Measurements from ENCODE around the gene ENTPD7. TPM values are rescaled to one million over a fixed set of nuclear protein-coding genes. Genes with fewer than 3 reads are reported as not detected.

The ENTPD7 gene
- total RNA-seq, 1 donor from 2014 or later = 2.5 TPM

DNA sequence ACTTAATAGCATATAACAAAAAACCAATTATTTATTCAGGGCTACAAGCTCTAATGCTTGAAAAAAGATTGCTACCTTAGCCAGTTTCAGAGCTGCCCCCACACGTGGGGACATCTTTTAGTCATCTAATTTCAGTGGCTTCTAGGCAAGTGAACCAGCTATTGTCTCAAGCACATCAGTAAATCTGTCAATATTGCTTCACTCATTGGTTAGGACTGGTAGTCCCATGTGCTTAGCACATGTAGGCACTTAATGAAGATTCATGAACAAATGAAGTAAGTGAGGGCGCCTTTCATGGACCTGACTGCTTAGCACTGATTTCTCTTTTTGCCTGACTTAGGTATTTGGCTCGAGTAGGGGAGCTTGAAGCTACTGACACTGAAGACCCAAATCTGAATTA lies 19.6 kb downstream of the ENTPD7 start:
- no peak for DNase-seq (ENCODE audit: low spot score)

DNA sequence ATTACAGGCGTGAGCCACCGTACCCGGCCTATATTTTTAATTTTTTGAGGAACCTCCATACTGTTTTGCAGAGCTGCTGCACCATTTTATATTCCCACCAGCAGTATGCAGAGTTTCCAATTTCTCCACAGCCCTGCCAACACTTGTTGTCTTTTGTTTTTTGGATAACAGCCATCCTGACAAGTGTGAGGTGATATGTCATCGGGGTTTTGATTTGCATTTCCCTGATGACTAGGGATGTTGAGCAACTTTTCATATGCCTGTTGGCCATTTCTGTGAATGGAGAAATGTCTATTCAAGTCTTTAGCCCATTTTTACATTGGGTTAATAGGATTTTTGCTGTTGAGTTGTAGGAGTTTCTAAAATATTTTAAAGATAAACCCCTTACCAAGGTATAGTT lies 22.2 kb downstream of the ENTPD7 start:
- intact Hi-C loops (cut with DNase I) = no loop called here
- DNase-seq (ENCODE audit: low spot score) = no peak

More for the DNA sequence above, 19.6 kb downstream of the ENTPD7 start:
- intact Hi-C loops (cut with DNase I) = no loop called here

DNA sequence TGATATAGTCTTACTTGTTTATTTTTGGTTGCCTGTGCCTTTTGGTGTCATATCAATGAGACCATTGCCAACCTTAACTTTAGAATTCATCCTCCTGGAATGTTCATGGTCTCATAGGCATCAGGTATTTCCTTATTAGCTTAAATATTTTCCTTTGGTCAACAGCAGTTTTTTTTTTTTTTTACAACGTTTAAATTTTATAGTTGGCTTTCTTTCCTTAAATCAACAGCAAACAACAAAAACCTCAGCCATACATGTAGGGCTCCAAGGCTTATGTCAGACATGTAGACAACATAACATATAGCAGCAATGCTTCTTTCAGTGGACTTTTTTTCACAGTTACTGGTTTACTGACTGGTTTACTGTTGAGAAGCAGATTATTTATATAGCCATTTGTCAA lies 22.7 kb downstream of the ENTPD7 start:
- intact Hi-C loops (cut with DNase I) = no loop called here
- no peak for DNase-seq (ENCODE audit: low spot score)

DNA sequence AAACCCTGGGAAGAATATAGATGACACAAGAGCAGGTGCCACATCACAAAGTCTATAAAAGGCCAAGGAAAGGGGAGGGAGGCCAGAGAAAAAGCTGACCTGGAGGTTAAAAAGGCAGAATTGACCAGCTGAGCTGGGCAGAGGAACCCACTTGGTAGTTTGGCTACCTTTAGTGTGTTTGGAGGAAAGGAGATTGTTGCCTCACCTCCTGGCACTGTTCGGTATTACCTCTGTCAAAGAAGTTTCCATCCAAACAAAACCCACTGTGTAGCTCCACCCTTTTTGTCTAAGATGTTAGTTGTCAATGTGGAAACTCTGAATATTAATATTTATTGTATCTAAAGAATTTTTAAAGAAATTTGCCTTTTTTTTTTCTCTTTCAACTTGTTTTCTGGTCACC lies 23.4 kb downstream of the ENTPD7 start:
- intact Hi-C loops (cut with DNase I) = no loop called here
- DNase-seq (ENCODE audit: low spot score) = no peak

DNA sequence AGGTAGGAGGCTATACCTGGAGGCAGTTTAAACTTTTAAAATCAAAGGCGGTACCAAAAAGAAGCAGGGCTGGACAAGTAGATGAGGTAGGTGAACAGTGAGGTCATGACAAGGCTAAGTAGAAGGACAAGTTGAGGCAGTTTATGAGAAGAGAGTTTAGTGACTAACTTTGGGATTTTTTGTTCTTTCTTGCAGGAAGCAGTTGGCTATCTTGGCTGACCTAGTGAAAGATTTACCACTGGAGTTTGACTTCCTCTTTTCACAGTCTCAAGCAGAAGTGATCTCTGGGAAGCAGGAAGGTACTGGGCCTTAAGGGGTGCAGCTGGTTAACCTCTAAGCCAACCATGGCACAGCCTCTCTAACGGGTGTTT lies 26.3 kb downstream of the ENTPD7 start:
- no peak for DNase-seq (ENCODE audit: low spot score)

DNA sequence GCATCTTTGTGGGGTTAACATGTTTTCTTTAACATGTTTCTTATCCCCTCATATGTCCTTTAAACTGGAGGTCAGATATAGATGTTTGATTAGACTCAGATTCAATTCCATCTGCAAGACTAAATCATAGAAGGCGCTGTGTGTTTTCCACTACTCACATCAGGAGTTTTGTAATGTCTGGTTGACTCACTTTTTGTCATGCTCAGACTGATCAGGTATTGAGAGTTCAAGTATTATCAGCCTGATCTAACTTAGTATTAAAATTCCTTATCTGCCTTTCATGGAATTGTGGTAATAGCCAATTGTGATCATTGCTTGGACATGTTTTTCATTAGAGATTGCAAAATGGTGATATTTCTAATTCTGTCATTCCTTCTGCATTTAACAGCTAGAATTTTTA lies 30.2 kb downstream of the ENTPD7 start:
- intact Hi-C loops (cut with DNase I) = no loop called here
- no peak for DNase-seq (ENCODE audit: low spot score)

More for the DNA sequence above, 26.3 kb downstream of the ENTPD7 start:
- intact Hi-C loops (cut with DNase I) = no loop called here

DNA sequence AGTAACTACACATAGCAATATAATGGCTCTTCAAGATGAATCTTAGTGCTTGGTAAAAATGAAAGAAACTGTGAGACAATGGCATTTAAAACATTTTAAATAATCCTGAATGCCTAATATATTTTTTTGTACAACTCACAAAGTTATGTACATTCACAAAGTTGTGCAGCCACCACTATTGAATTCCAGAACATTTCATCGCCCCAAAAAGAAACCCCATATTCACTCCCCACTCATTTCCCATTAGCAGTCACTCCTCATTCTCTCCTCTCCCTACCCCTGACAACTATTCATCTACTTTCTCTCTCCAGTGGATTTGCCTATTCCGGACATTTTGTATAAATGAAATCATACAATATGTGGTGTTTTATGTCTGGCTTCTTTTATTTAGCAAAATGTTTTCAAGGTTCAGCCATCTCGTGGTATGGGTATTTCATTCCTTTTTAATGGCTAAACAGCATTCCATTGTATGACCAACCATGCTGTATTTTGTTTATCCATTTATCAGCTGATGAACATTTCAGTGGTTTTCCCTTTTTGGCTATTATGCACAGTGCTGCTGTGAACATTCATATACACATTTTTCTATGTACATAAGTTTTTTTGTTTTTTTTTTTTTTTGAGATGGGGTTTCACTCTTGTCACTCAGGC lies 34.7 kb downstream of the ENTPD7 start:
- intact Hi-C loops (cut with DNase I) = no loop called here
- no peak for DNase-seq (ENCODE audit: low spot score)

DNA sequence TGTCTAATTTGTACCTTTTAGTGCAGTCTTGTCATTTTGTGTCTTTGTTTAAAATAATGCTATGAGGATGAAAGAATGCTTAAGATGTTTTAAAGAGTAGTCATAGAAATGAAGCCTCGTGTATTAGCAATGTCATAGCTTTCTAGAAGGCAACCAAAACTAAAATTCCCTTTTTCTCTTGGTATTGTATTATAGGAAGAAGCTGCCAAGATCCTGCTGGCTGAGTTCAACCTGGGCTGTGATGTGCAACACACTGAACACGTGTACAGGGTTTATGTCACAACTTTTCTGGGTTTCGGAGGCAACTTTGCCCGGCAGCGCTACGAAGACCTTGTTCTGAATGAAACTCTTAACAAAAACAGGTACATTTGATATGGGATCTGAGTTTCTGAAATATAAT lies 36.5 kb downstream of the ENTPD7 start:
- DNase-seq (ENCODE audit: low spot score) = no peak
- intact Hi-C loops (cut with DNase I) = no loop called here

DNA sequence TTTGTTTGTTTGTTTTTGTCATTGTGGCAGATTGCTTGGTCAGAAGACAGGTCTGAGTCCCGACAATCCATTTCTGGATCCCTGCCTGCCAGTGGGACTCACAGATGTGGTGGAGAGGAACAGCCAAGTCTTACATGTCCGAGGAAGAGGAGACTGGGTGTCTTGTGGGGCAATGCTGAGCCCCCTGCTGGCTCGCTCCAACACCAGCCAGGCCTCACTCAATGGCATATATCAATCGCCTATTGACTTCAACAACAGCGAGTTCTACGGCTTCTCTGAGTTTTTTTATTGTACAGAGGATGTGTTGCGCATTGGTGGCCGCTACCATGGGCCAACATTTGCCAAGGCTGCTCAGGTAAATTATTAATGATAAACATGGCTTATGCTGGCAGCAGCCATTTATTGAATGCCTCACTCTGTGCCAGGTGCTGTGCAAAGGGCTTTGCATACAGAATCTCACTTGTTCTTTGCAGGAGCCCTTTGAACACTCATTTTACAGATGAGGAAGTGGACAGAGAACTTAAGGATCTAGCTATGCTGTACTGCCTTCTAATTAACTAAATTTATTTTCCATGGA lies 39.3 kb downstream of the ENTPD7 start:
- intact Hi-C loops (cut with DNase I) = no loop called here
- DNase-seq (ENCODE audit: low spot score) = no peak

DNA sequence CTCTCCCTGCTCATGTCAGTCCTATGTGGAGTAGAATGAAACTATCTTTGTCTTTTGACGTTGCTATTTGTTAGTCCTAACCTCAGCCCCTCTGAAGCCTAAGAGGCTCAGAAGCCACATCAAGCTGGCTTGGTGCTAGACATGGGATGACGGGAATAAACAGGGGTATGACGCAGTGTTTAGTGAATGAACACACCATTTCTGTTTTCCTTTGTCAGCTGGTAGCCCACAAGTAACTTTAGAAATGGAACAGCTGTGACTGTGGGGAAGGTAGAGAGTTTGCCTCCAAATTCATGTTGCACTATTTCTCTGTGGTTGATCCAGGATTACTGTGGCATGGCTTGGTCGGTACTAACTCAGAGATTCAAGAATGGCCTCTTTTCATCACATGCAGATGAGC lies 41.3 kb downstream of the ENTPD7 start:
- intact Hi-C loops (cut with DNase I) = no loop called here

DNA sequence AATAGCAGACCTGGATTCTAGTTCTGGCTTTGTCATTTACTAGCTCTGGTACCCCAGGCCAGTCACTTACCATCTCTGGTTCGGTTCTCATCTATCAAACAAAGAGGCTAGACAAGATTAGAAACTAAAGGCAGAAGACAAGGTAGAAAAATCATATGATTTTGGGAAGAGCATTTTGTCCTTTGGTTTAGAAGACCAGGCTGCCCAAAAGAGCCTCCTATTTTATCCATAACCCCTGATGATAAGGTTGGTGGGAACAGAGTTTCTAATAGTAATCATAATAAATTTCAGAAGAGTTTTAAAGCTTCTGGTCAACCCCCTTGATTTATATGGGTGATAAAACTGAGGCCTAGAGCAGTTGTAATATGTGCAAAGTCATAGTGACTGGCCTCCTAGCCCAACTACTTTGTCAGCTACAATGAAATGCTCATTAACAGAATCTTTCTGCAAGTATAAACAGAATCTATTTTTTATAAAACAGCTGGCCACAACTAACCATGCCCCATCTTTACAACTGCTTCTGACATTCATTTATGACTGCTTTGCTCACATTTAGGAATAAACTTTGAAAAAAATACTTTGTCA lies 49.2 kb downstream of the ENTPD7 start:
- intact Hi-C loops (cut with DNase I) = no loop called here
- DNase-seq (ENCODE audit: low spot score) = no peak

More for the DNA sequence above, 41.3 kb downstream of the ENTPD7 start:
- DNase-seq (ENCODE audit: low spot score) = no peak

DNA sequence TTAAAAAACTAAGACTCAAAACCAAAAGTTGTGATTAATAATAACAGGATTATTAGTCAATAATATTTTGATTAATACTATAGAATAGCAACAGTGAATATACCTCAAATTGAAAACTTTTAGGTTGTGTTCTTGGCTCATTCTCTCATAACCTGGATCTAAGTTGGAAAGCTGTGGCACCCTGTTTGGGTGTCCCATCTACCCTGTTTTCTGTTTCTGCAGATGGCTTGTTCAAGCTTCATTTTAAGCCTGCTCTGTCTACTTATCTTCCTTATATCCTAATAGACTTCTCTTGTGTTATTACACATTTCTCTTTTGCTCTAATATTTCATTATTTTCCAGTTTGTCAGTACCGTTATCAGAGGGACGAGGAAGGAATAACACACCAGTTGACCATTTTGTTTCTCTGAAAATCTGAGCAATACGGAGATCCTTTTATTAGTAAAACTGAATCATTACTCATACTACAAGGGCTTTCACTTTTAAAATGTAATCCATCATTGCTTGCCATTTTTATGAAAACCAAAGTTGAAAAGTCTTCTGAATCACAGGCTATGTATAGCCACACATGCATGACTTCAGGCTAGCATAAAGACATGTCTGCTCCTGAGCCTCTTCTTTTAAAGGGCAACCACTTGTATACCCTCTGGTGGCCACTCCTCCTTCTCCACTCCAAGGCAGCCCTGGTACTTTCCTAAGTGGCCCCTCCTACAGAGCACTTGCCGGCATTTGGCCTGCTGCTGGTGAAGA lies 50.3 kb downstream of the ENTPD7 start:
- no peak for DNase-seq (ENCODE audit: low spot score)
- intact Hi-C loops (cut with DNase I) = loop anchor here (2.0 kb wide), 1 partner anchor 79 kb away; no protein-coding TSS in a partner anchor

DNA sequence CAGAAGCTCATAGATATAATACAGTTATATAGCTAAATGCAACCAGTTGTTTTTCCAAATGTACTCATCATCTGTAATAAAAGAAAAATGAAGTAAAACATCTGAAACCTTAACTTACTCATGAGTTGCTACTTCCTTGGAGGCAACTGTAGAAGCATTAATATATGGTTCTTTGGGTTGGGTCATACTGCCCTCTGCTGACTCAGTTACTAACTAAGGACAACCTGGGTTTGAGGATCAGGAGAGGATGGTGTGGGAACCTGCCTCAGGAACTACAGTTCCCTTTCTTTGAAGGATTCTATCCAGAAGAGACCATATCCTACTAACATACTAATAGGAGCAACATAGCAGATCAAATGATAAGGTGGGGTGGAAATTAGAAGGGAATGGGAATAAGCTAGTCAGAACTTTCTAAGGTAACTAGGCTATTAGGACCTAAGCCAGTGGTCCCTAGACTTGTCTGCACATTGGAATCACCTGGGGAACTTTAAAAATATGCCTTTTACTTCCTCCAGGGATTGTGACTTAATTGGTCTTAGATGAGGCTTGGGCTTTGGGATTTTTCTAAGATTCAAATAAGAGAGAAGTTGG lies 51.9 kb downstream of the ENTPD7 start:
- no peak for DNase-seq (ENCODE audit: low spot score)
- intact Hi-C loops (cut with DNase I) = loop anchor here (2.0 kb wide), 1 partner anchor 80 kb away; no protein-coding TSS in a partner anchor

DNA sequence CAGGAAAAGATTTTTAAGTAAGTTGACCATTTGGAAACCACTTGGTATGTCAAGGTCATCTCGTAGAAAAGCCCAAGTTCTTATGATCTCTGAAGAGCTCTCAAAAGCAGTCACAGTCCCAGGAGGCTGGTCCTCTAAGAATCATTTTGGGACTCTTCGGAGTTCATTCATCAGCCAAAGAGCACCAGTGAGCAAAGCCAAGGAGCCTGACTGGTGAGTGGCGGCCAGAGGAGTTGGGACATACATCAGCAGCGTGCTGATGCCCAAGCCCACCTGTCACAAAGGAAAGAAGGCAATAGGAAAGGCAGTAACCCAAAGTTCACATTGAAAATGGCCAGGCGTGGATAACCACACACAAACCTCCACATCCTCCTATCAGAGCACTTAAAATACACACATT lies 55.1 kb downstream of the ENTPD7 start:
- no peak for DNase-seq (ENCODE audit: low spot score)
- intact Hi-C loops (cut with DNase I) = no loop called here

DNA sequence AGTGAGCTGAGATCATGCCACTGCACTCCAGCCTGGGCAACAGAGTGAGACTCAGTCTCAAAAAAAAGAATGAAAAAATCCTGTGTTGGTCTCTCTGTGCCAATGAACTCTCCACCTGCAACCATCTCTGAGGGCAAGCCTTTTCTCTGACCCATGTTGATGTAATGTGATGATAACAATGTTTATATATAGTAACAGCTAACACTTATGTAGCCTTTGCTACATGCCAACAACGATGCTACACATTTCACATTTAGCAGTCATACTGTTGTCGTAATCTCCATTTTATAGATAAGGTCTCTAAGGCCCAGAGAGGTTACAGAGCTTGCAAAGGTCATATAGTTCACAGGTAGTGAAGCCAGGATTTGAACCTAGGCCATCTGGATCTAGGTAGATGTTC lies 61.1 kb downstream of the ENTPD7 start:
- no peak for DNase-seq (ENCODE audit: low spot score)
- intact Hi-C loops (cut with DNase I) = no loop called here

DNA sequence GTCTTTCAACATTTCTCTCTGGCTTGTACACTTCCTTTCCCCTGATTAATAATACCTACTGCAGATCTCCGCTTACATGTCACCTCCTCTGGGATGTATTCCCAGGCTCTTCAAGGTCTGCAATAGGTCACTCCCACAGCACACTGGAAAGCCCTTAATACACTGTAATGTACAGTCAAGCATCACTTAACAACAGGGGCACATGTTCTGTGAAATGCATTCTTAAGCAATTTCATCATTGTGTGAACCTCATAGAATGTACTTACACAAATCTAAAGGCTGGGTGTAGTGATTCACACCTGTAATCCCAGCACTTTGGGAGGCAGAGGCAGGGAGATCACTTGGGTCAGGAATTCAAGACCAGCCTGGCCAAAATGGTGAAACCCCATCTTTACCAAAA lies 70.7 kb downstream of the ENTPD7 start:
- intact Hi-C loops (cut with DNase I) = no loop called here
- no peak for DNase-seq (ENCODE audit: low spot score)

DNA sequence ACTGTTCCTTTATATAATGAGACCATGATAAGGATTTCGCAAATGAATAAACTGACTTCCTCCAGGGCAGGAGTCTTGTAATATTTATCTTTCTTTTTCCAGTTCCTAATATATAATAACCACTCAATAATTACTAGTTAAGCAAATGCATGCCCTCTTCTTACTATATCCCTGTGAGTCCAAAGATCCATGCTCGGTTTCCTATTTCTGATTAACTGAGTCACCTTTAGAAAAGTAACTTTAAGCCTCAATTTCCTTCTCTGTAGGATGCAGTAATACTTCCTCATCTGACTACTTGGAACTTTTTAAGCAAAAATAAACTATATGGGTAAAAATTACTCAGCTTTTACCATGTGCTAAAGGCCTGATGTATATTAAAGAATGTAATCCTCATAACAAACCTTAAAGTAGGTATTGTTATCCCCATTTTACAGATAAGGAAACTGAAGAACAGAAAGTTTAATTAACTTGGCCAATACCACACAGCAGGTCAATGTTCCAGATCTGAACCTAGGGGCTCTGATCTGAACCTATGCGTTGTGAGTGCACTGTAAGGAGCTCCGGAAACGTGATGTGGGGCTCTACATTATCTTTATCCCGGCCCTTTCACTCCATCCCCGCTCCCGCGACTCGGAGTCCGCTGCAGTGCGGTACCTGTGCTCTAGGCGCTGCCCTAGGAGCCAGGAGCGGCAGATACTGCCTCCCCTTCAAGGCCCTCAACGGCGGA lies 72.2 kb downstream of the ENTPD7 start:
- no peak for DNase-seq (ENCODE audit: low spot score)
- intact Hi-C loops (cut with DNase I) = no loop called here

DNA sequence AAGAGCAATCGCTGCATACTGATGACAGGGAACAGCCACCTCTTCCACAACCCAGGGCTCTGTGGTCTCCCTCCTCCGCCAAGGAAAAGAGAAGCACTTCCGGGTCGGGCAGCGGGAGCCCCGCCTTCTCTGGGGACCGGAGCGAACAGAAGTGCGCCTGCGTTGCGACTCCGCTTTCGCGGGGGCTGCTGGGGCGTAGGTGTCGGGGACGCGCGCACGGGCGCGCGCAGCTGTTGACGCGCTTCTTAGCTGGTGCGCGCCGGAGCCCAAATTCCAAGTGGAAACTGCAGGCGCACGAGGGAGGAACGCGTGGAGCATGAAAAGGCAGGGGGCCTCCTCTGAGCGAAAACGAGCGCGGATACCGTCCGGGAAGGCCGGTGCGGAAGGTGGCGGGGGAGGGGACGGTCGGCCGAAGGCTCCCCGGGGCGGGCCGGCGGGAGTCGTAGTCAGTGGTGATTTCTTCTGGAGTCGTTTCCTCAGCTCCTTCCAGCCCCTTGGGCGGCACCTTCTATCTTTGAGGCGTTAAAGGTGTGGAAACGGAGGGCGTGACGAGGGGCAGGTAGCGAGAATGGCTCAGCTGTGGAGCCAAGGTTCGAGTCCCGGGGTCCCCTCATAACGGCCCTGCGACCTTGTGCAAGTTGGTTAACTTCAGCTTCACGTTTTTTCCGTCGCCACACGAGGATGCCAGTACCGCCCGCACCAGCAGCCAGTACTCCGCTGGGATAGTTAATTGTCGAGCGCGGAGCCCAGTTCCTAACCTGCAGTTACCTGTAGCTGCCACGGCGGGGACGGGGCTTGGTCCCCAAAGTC lies 72.9 kb downstream of the ENTPD7 start, which contains the start of the genes COX15 and CUTC:
Gene COX15 (minus strand): TSS at position 95 of the 810 bp plus-strand sequence. CDS start 78 bp downstream, at position 17.
Gene CUTC (plus strand): TSS at position 202 of the 810 bp plus-strand sequence. CDS start 115 bp downstream, at position 317.
- intact Hi-C loops (cut with DNase I) = no loop called here
- DNase-seq (ENCODE audit: low spot score) = peak; percentile 99

All from cardiac septum (tissue), 1 donor.